Neural crest cell (in vitro differentiated cells): Measurements from ENCODE around the gene RAI1. TPM values are rescaled to one million over a fixed set of nuclear protein-coding genes. Genes with fewer than 3 reads are reported as not detected.

Experiments used
- DNase-seq: peaks from one replicate; pipeline ENCODE4 v3.0.0; 2021; ENCODE audit warnings: low read depth, mixed read lengths, low spot score
- H3K27ac Mint-ChIP-seq: one replicate; pipeline ENCODE4 v1.8.0; 2021; ENCODE audit warnings: mild to moderate bottlenecking, mixed read lengths; ENCODE audit not compliant: unreplicated experiment
- H3K27me3 Mint-ChIP-seq: 2 replicates; pipeline ENCODE4 v1.8.0; 2021; ENCODE audit warnings: low read depth, mild to moderate bottlenecking, mixed read lengths
- H3K36me3 Mint-ChIP-seq: 2 replicates; pipeline ENCODE4 v1.8.0; 2021; ENCODE audit warnings: low read depth, mild to moderate bottlenecking, mixed read lengths
- H3K4me1 Mint-ChIP-seq: 2 replicates; pipeline ENCODE4 v1.8.0; 2021; ENCODE audit warnings: mixed read lengths
- H3K4me3 Mint-ChIP-seq: one replicate; pipeline ENCODE4 v1.8.0; 2021; ENCODE audit warnings: mild to moderate bottlenecking, mixed read lengths
- H3K9me3 Mint-ChIP-seq: 2 replicates; pipeline ENCODE4 v1.8.0; 2021; ENCODE audit warnings: mixed read lengths
- total RNA-seq: library from RNA; stranded (reverse); gene quantifications from 2 replicates; pipeline ENCODE4 v1.2.1, GENCODE V29; 2021
- TF ChIP-seq, protein P1 (sequence below): fragments of 200-600 bp; sonication (generic); conservative IDR thresholded peaks from 2 replicates; pipeline ENCODE4 v1.5.0; 2021; ENCODE audit warnings: antibody characterized with exemption, mild to moderate bottlenecking

RAI1 gene
- total RNA-seq, 1 donor from 2014 or later: 54.0 TPM

DNA sequence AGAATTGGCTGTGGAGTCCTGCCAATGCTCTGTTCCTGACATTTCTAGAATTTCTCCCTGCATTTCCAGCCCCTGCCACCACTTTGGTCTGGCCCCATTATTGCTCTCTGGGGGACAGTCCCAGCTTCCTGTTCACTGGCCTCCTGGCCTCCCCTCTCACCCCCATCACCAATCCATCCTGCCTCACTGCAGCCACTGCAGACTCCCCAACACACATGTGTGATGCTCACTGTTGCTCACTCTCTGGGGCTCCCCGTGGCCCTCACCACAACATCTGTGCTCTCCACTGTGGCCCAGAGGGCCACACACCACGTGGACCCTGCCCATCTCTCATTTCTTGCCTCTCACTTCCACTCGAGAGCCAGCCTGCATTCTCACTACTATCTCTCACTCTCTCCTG lies 91.0 kb downstream of the RAI1 start:
- Mint-ChIP-seq H3K27ac (peak overlapping the region; percentile 52), H3K9me3 (no peaks in the 10 kb centered on the region), H3K36me3 (no peaks in the 10 kb centered on the region), H3K4me1 (peaks cover 65% of the 10 kb centered on the region), H3K27me3 (no peaks in the 10 kb centered on the region), H3K4me3 (no peak overlapping the region)
- DNase-seq: no peak
- TF ChIP-seq, protein P1, sequence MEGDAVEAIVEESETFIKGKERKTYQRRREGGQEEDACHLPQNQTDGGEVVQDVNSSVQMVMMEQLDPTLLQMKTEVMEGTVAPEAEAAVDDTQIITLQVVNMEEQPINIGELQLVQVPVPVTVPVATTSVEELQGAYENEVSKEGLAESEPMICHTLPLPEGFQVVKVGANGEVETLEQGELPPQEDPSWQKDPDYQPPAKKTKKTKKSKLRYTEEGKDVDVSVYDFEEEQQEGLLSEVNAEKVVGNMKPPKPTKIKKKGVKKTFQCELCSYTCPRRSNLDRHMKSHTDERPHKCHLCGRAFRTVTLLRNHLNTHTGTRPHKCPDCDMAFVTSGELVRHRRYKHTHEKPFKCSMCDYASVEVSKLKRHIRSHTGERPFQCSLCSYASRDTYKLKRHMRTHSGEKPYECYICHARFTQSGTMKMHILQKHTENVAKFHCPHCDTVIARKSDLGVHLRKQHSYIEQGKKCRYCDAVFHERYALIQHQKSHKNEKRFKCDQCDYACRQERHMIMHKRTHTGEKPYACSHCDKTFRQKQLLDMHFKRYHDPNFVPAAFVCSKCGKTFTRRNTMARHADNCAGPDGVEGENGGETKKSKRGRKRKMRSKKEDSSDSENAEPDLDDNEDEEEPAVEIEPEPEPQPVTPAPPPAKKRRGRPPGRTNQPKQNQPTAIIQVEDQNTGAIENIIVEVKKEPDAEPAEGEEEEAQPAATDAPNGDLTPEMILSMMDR: no peak

DNA sequence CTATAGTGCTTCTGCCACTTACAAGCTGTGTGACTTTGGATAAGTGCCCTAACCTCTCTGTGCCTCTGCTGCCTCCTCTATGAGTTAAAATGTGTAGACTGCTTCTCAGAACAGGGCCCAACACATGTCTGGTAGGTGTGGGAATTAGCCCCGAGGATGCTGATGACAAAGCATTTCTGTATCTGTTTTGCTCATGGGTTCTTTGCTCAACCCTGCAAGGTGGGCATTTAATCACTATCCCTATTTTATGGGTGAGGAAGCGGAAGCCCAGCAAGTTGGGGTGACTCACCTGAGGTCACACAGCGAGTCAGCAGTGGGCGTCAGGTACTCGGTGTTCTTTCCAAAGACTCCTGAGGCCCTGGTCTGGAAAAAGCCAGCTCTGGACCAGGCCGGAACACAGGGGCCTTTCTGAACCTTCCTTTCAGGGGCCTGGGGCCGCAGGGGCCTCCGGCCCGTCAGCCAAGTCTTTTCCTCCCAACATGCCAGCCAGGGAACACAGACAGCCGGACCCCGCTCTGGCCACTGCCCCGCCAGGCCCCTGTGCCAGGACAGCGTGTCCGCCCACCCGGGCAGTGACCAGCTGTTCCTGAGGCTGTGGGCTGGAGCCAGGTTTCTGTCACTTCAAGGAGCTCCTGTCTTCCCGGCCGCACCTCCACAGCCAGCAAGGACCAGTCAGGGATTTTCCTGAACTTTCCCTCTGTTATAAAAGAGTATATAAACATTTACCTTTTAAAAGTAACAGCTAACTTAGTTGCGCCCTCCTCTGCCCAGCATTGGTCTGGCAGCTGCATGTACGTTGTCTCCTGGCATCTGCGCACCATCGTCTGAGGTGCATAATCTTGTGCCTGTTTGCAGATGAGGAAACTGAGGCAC lies 93.0 kb downstream of the RAI1 start:
- no peak for DNase-seq
- no peaks in the 10 kb centered on the region for H3K9me3 Mint-ChIP-seq
- peaks cover 62% of the 10 kb centered on the region for H3K4me1 Mint-ChIP-seq
- no peaks in the 10 kb centered on the region for H3K36me3 Mint-ChIP-seq
- no peaks in the 10 kb centered on the region for H3K27me3 Mint-ChIP-seq
- H3K27ac Mint-ChIP-seq: no peak overlapping the region
- H3K4me3 Mint-ChIP-seq: no peak overlapping the region
- TF ChIP-seq, protein P1: no peak

DNA sequence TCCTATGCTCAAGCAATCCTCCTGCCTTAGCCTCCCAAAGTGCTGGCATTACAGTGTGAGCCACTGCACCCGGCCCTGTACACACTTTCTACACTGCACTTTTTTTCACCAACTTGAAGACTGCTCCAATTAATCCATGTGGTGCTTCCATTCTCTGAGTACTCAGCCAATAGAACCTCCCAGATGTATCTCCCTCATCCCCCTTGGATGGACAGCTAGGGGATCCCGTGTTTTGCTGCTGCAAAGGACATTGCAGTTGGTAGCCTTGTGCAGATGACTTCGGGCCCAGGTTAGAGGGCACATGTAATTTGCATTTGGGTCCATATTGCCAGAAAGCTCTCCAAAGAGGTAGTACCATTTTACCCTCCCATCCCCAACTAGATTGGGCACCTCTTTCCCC lies 95.6 kb downstream of the RAI1 start:
- no peaks in the 10 kb centered on the region for H3K36me3 Mint-ChIP-seq
- no peak for DNase-seq

DNA sequence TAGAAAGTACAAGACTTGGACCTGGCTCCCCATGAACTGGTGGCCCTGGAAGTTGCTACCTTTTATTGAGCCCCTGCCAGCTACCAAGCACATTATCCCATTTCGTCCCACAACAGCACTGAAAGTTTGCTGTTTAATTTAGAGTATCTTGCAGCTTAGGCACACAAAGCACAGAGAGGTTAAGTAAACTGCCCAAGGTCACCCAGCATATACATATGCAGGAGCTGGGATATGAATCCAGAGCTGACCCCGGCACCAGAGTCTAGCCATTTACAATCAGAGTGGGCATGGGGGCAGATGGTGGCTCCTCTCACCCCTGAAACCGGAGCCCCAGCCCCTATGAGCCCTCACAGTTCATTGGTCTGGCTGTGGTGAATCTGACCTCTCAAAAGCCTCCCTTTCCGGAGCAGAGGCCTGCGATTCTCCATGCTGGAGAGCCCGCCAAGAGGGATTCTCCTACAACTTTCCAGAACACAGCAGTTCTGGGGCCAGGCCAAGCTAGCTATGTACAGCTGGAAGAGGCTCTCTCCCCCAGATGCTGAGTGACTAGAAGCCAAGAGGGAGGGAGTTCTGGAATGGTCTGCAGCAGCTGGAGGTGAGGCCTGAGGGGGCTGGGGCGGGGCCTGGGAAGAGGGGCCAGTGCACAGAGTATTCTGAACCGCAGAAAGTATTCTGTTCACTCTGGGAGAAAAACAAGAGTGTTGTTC lies 97.2 kb downstream of the RAI1 start:
- Mint-ChIP-seq H3K27me3 (peaks cover 4% of the 10 kb centered on the region), H3K27ac (no peak overlapping the region)
- no peak for DNase-seq

More for the DNA sequence above, 95.6 kb downstream of the RAI1 start:
- H3K27ac Mint-ChIP-seq: no peak overlapping the region
- H3K4me1 Mint-ChIP-seq: peaks cover 52% of the 10 kb centered on the region
- H3K4me3 Mint-ChIP-seq: peak overlapping the region; percentile 38
- peaks cover 4% of the 10 kb centered on the region for H3K27me3 Mint-ChIP-seq
- no peaks in the 10 kb centered on the region for H3K9me3 Mint-ChIP-seq
- TF ChIP-seq, protein P1: no peak

DNA sequence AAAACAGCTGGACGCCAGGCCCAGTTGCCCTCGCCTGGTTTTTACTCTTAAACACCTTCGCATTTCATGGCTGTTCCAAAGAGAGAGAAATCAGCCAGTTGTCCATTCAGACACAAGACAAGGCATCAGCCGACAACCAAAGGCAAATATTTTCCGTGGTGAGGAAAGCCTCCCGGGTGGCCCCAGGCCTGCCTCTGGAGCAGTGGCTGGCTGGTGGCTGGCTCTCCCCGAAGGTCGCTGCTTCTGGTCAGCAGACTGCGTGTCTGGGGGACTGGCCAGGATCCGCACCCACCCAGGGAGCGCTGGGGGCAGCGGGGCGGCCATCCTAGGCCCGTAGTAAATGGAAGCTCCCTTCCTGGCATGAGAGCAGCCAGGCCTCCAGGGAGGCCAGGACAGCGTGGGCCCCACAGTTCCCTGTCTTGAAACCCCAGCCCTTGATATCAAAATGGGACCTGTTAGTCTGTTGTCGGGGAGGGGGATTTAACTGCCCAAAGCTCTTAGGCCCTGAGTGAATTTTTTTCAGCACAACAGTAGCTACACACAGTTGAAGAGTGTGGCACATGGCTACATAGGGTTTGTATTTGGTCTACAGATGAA lies 97.9 kb downstream of the RAI1 start:
- Mint-ChIP-seq H3K9me3 (no peaks in the 10 kb centered on the region), H3K4me3 (peak overlapping the region; percentile 56), H3K4me1 (peaks cover 49% of the 10 kb centered on the region), H3K27me3 (peaks cover 4% of the 10 kb centered on the region), H3K27ac (no peak overlapping the region), H3K36me3 (no peaks in the 10 kb centered on the region)
- DNase-seq: no peak
- TF ChIP-seq, protein P1: no peak

More for the DNA sequence above, 97.2 kb downstream of the RAI1 start:
- no peaks in the 10 kb centered on the region for H3K36me3 Mint-ChIP-seq
- H3K9me3 Mint-ChIP-seq: no peaks in the 10 kb centered on the region
- H3K4me1 Mint-ChIP-seq: peaks cover 44% of the 10 kb centered on the region
- TF ChIP-seq, protein P1: no peak
- H3K4me3 Mint-ChIP-seq: peak overlapping the region; percentile 56
